Prostate gland (tissue), 2 donors: ENCODE results near the gene RFTN1.

Experiments
- POLR2A ChIP-seq: fragments of 450-650 bp; IDR thresholded peaks from one replicate; pipeline ENCODE4 v1.6.1; 2016; ENCODE audit warnings: antibody characterized with exemption, mild to moderate bottlenecking
- POLR2AphosphoS5 ChIP-seq: sonication (generic); formaldehyde crosslinking; IDR thresholded peaks from one replicate; pipeline ENCODE4 v1.6.1; 2017; ENCODE audit warnings: antibody characterized with exemption
- TF ChIP-seq, protein P1 (sequence below), 4 experiments: fragments of 200-600 bp in 2 of 4; fragments of 450-650 bp in 2 of 4; sonication (generic) in 2 of 4; IDR thresholded peaks; 1 replicate in 3 of 4; 2 replicates in 1 of 4; pipeline ENCODE4 v1.5.1; 2016 to 2019; ENCODE audit warnings: antibody characterized with exemption in 4 of 4, mild to moderate bottlenecking in 2 of 4, moderate library complexity in 2 of 4

DNA sequence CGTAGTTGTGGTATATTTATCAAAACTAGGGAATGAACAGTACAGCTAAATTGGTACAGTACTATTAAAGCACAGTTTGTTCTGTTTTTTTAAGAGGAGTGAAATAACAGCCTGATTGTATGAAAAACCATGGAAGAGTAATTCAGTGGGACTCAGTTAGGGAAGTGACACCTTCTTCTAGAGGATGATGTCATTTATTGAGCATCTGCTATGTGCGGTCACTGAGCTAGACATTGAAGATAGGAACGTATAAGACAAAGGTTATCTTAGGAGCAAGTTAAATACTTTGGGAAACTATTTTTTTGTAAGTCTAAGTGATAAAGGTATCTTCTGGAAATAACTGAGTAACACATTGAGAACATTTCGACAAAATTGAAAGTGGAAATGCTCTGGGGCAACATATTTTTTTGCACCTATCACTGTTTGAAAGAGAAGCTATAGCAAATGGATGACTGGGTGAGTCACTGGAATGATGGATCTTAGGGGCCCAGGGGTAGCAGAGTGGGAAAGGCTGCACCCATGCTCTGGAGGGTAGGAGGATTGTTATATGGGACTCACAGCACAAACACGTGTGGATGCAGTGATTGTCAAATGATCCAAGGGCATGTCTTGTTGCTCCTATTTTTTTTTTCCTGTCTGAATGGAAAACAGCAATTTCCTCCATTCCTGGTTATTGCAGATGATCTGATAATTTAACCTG lies 205.5 kb downstream of the RFTN1 start:
- TF ChIP-seq POLR2A (no peak), POLR2AphosphoS5 (no peak)
- TF ChIP-seq, protein P1, sequence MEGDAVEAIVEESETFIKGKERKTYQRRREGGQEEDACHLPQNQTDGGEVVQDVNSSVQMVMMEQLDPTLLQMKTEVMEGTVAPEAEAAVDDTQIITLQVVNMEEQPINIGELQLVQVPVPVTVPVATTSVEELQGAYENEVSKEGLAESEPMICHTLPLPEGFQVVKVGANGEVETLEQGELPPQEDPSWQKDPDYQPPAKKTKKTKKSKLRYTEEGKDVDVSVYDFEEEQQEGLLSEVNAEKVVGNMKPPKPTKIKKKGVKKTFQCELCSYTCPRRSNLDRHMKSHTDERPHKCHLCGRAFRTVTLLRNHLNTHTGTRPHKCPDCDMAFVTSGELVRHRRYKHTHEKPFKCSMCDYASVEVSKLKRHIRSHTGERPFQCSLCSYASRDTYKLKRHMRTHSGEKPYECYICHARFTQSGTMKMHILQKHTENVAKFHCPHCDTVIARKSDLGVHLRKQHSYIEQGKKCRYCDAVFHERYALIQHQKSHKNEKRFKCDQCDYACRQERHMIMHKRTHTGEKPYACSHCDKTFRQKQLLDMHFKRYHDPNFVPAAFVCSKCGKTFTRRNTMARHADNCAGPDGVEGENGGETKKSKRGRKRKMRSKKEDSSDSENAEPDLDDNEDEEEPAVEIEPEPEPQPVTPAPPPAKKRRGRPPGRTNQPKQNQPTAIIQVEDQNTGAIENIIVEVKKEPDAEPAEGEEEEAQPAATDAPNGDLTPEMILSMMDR (IDR thresholded peaks at IDR 0.05) = no peak
